LNCaP clone FGC (cell line): ENCODE results near the gene TRABD2A.
"Not testable (repeated sequence)": the region's sequence is repeated elsewhere in the genome, so short reads cannot be mapped to it uniquely, and the experiment has no call there.

ENCODE experiments used
- DNase-seq: peaks from one replicate; pipeline ENCODE4 v3.0.0-alpha.2; 2011; ENCODE audit warnings: low read depth
- H3K4me3 ChIP-seq: 2 replicates; pipeline ENCODE4 v1.5.1; 2011; ENCODE audit warnings: mild to moderate bottlenecking, low read depth, low read length, control low read depth
- CTCF ChIP-seq: IDR thresholded peaks from 2 replicates; pipeline ENCODE4 v1.5.1; 2012; ENCODE audit warnings: mild to moderate bottlenecking; ENCODE audit not compliant: control insufficient read depth, insufficient read depth; ENCODE audit errors: extremely low read depth

TRABD2A gene

GRCh38 chr2:84873350-84873749 is 7.5 kb downstream of the TRABD2A start:
- TF ChIP-seq CTCF = no peak
- DNase-seq = no peak
- no peak overlapping the region for H3K4me3 ChIP-seq

- DNase-seq, H3K4me3 ChIP-seq: not testable (repeated sequence)
Measured at GRCh38 chr2:84872691-84873090, 8.2 kb downstream of the TRABD2A start.

DNA sequence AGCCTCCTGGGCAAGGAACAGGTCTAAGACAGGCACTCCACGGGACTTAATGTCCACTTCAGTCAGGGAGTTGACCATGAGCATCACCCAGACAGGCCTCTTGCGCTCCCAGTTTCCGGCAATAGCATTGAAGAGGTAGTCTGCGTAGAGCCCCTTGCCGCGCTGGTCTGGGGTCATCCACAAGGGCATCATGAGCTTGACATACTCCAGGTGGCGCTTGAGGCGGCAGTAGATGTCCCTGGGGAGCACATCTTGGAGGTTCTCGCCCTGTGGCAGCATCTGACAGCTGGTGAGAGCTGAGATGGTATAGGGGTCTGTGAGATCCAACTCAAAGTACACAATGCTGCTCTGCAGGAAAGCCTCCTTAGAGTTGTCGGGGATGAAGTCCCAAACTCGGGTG is 10.6 kb downstream of the TRABD2A start:
- DNase-seq = no peak
- H3K4me3 ChIP-seq = no peak overlapping the region
- TF ChIP-seq CTCF = no peak

- not testable (repeated sequence) for H3K4me3 ChIP-seq
Measured at GRCh38 chr2:84868327-84868726, 12.6 kb downstream of the TRABD2A start.

GRCh38 chr2:84866122-84866521 is 14.8 kb downstream of the TRABD2A start:
- TF ChIP-seq CTCF = no peak

More at GRCh38 chr2:84868327-84868726, 12.6 kb downstream of the TRABD2A start:
- DNase-seq = not testable (repeated sequence)

DNA sequence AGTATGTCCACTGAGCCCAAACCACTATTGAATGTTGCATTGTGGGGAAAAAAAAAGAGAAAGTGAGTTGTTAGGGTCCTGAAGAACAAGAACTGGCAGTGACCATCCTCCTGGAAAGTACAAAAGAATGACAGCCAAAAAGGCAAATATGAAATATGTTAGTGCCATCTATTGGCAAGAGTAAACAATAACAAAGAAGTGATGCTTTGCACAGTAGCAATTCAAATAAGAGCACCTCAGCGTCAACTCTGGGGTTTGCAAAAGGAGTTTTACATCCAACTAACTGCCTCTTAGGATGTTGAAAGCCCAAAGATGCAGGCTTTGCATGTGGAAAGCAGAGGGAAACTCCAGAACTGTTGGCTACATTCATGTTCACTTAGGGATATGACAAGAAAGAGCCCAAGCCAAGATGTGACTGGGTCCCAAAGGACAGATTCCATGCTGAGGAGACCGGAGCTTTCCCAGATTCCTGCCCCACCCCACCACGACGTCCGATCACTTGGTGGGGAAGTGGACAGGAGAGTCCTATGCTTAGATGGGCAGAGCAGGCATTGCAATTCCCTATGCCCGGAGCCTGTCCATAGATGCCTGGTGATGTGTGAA is 15.6 kb downstream of the TRABD2A start:
- peak; percentile 21 for DNase-seq
- H3K4me3 ChIP-seq = no peak overlapping the region
- TF ChIP-seq CTCF = peak; percentile 63

More at GRCh38 chr2:84866122-84866521, 14.8 kb downstream of the TRABD2A start:
- no peak for DNase-seq
- no peak overlapping the region for H3K4me3 ChIP-seq

GRCh38 chr2:84862006-84862405 is 18.9 kb downstream of the TRABD2A start:
- H3K4me3 ChIP-seq = no peak overlapping the region
- TF ChIP-seq CTCF = no peak
- DNase-seq = no peak

GRCh38 chr2:84861539-84861938 is 19.3 kb downstream of the TRABD2A start:
- TF ChIP-seq CTCF = no peak
- DNase-seq = no peak
- no peak overlapping the region for H3K4me3 ChIP-seq
